Osteoblast (primary cell): Measurements from ENCODE around the gene PGLYRP4. TPM values are rescaled to one million over a fixed set of nuclear protein-coding genes. Genes with fewer than 3 reads are reported as not detected.

Source experiments
- DNase-seq: peaks from one replicate; pipeline ENCODE4 v3.0.0; 2011; ENCODE audit warnings: low spot score, mixed read lengths; ENCODE audit not compliant: insufficient read length; ENCODE audit errors: missing footprints
- H2AFZ ChIP-seq: 2 replicates; pipeline ENCODE4 v1.6.0; 2011; ENCODE audit warnings: mild to moderate bottlenecking, low read length
- H3K27ac ChIP-seq: 2 replicates; pipeline ENCODE4 v1.5.1; 2011; ENCODE audit warnings: mild to moderate bottlenecking, low read depth, low read length, moderate library complexity
- H3K27me3 ChIP-seq: 2 replicates; pipeline ENCODE4 v1.6.0; 2012; ENCODE audit warnings: mild to moderate bottlenecking, control low read depth, inconsistent platforms, low read length, moderate library complexity; ENCODE audit not compliant: insufficient read depth
- H3K36me3 ChIP-seq: 2 replicates; pipeline ENCODE4 v1.5.1; 2011; ENCODE audit warnings: mild to moderate bottlenecking, low read length, control low read depth, moderate library complexity; ENCODE audit not compliant: insufficient read depth
- H3K4me1 ChIP-seq: 2 replicates; pipeline ENCODE4 v1.5.1; 2011; ENCODE audit warnings: mild to moderate bottlenecking, low read length, control low read depth, moderate library complexity; ENCODE audit not compliant: insufficient read depth
- H3K4me2 ChIP-seq: 2 replicates; pipeline ENCODE4 v1.6.0; 2011; ENCODE audit warnings: mild to moderate bottlenecking, low read length; ENCODE audit not compliant: insufficient read depth
- H3K4me3 ChIP-seq: fragments of 200-600 bp; sonication (generic); 3 replicates; pipeline ENCODE4 v1.5.1; 2012; ENCODE audit warnings: mild to moderate bottlenecking, low read length, inconsistent platforms; ENCODE audit not compliant: insufficient read depth
- H3K79me2 ChIP-seq: 2 replicates; pipeline ENCODE4 v1.6.0; 2012; ENCODE audit warnings: mild to moderate bottlenecking, low read length, control low read depth, inconsistent platforms; ENCODE audit not compliant: insufficient read depth
- H3K9me3 ChIP-seq: 2 replicates; pipeline ENCODE4 v1.5.1; 2011; ENCODE audit warnings: low read depth, low read length, control low read depth
- H4K20me1 ChIP-seq: 2 replicates; pipeline ENCODE4 v1.6.0; 2012; ENCODE audit warnings: mild to moderate bottlenecking, low read length, control low read depth; ENCODE audit not compliant: insufficient read depth
- total RNA-seq: library from RNA; depleted of rRNA; stranded (reverse); fragments of >200 nt; gene quantifications from 2 replicates; pipeline ENCODE4 v1.2.3, GENCODE V29; 2012
- TF ChIP-seq, protein P1 (sequence below): IDR thresholded peaks from 2 replicates; pipeline ENCODE4 v1.5.1; 2011; ENCODE audit warnings: mild to moderate bottlenecking, low read depth, low read length, moderate library complexity; ENCODE audit errors: extremely low read depth

Gene PGLYRP4
- total RNA-seq, 1 donor, result not detected

DNA sequence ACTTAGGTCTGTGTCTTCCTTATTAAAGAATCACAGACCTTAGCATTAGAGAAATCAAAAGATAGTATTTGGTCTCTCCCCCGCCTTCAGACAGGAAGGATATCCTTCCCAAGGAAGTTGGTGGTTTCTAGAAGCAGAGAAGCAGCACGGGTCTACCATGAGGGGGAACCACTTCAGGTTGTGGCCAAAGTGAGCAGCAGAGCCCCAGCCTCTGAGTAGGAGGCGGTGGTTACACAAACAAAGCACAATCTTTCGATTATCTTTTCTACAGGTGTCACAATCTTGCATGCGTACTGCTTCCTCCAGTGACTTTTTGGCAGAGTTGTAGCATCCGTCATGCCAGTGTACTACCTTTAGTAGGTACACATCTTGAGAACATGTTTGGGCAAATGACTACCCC, 8.8 kb downstream of the PGLYRP4 start:
- Histone ChIP-seq H3K9me3 (no peaks in the 10 kb centered on the region), H3K4me1 (no peaks in the 10 kb centered on the region), H3K27me3 (peaks cover 5% of the 10 kb centered on the region), H3K4me2 (no peak overlapping the region), H3K79me2 (no peaks in the 10 kb centered on the region), H3K4me3 (no peak overlapping the region), H3K27ac (no peak overlapping the region), H4K20me1 (no peaks in the 10 kb centered on the region), H2AFZ (no peak overlapping the region), H3K36me3 (no peaks in the 10 kb centered on the region)
- TF ChIP-seq, protein P1, sequence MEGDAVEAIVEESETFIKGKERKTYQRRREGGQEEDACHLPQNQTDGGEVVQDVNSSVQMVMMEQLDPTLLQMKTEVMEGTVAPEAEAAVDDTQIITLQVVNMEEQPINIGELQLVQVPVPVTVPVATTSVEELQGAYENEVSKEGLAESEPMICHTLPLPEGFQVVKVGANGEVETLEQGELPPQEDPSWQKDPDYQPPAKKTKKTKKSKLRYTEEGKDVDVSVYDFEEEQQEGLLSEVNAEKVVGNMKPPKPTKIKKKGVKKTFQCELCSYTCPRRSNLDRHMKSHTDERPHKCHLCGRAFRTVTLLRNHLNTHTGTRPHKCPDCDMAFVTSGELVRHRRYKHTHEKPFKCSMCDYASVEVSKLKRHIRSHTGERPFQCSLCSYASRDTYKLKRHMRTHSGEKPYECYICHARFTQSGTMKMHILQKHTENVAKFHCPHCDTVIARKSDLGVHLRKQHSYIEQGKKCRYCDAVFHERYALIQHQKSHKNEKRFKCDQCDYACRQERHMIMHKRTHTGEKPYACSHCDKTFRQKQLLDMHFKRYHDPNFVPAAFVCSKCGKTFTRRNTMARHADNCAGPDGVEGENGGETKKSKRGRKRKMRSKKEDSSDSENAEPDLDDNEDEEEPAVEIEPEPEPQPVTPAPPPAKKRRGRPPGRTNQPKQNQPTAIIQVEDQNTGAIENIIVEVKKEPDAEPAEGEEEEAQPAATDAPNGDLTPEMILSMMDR, result no peak
- DNase-seq, result no peak

DNA sequence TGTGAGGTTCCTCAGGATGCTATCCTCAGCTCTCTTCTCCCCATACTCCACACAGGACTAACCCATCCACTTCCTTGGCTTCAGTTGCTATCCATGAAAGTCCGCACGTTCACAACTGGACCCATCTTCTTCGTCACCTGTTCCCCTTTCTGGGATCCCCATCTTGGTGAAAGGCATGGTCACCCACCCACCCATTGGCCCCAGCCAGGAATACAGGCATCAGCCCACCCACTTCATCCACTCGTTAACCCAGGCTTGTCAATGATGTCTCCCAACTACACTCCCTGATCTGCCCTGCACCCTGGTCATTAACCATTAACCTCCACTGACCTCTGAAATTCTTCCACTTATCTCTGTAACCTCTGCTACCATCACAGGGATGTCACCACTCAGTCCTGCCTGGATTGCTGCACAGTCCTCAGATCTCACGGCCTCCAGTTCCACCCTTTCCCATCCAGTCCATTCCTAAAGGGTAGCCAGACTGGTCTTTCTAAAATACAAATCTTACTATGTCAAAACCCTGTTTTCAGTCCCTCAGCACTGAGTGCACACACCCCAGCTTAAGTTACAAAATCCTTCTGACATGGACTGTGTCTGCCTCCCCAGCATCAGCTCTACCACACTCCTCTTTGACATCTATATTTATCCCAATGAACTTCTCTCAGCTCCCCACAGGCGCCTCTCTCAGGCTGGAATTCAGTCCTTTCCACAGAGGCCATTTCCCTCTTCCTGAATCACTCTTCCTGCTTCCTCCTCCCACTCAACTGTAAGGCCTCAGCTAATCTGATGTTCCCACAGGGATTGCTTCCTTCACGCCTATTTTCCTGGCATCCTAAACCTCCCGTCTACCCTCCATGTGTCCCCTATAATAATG, 10.4 kb downstream of the PGLYRP4 start:
- Histone ChIP-seq H3K36me3 (no peaks in the 10 kb centered on the region), H3K4me1 (no peaks in the 10 kb centered on the region), H3K4me2 (no peak overlapping the region), H3K27ac (no peak overlapping the region), H2AFZ (no peak overlapping the region), H3K79me2 (no peaks in the 10 kb centered on the region), H3K4me3 (no peak overlapping the region), H3K27me3 (peaks cover 5% of the 10 kb centered on the region), H4K20me1 (no peaks in the 10 kb centered on the region), H3K9me3 (no peaks in the 10 kb centered on the region)
- no peak for DNase-seq
- TF ChIP-seq, protein P1, result no peak

DNA sequence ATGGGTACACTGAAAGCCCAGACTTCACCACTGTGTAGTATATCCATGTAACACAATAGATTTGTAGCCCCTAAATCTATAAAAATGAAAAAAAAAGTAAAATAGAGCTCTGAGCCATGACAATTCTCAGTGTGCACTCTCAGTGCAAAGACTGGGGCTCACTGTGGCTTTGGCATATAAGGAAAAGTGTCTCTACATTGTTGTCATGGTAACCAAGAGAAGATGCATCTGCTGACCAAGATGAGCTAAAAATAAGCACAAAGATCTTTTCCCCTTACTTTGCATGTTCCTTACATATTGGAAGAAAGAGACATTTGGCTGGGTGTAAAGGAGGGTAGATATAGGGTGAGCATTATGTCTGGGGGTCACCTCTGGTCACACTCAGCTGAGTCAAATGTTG, 12.0 kb downstream of the PGLYRP4 start:
- H4K20me1 ChIP-seq, result no peaks in the 10 kb centered on the region
- H3K4me1 ChIP-seq, result no peaks in the 10 kb centered on the region
- no peaks in the 10 kb centered on the region for H3K9me3 ChIP-seq
- TF ChIP-seq, protein P1, result no peak
- no peak for DNase-seq
- no peak overlapping the region for H3K27ac ChIP-seq
- H3K4me2 ChIP-seq, result no peak overlapping the region
- H2AFZ ChIP-seq, result no peak overlapping the region
- H3K79me2 ChIP-seq, result no peaks in the 10 kb centered on the region
- H3K4me3 ChIP-seq, result no peak overlapping the region
- no peaks in the 10 kb centered on the region for H3K36me3 ChIP-seq
- H3K27me3 ChIP-seq, result peaks cover 5% of the 10 kb centered on the region

DNA sequence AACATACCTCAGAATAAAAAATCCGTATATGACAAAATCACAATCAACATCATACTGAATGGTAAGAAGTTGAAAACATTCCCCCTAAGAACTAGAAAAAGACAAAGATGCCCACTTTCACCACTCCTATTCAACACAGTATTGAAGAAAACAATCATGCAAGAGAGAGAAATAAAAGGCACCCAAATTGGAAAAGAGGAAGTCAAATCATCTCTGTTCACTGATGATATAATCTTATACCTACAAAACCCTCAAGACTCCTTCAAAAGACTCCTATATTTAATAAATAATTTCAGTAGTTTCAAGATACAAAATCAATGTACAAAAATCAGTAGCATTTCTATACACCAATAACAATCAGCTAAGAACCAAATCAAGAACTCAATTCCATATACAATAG, 14.7 kb downstream of the PGLYRP4 start:
- H4K20me1 ChIP-seq, result no peaks in the 10 kb centered on the region
- TF ChIP-seq, protein P1, result no peak
- no peaks in the 10 kb centered on the region for H3K79me2 ChIP-seq
- H3K9me3 ChIP-seq, result no peaks in the 10 kb centered on the region
- H3K4me2 ChIP-seq, result no peak overlapping the region
- H3K36me3 ChIP-seq, result no peaks in the 10 kb centered on the region
- no peak overlapping the region for H2AFZ ChIP-seq
- H3K27me3 ChIP-seq, result no peaks in the 10 kb centered on the region
- H3K4me1 ChIP-seq, result no peaks in the 10 kb centered on the region
- no peak for DNase-seq
- no peak overlapping the region for H3K27ac ChIP-seq
- H3K4me3 ChIP-seq, result no peak overlapping the region
